ENCODE results near the gene SLC27A1. TPM values are rescaled to one million over a fixed set of nuclear protein-coding genes. Genes with fewer than 3 reads are reported as not detected.
A peak's percentile ranks its signal among the peaks of the same experiment; 100 is the strongest.

Gene SLC27A1
- total RNA-seq, 1 experiment from 2014 or later: 8.6 TPM

- Mint-ChIP-seq H3K4me1 (peaks cover 29% of the 10 kb centered on the region), H3K4me3 (no peak overlapping the region), H3K9me3 (no peaks in the 10 kb centered on the region), H3K36me3 (peaks cover 4% of the 10 kb centered on the region), H3K27ac (no peak overlapping the region), H3K27me3 (ENCODE audit: low read depth) (peaks cover 6% of the 10 kb centered on the region)
- DNase-seq (ENCODE audit: low spot score) (no peak), ATAC-seq (no peak)
- CTCF ChIA-PET: interaction anchor here (0.5 kb wide), 1 partner anchor 113 kb away, joined by 4 read pairs; no protein-coding TSS in a partner anchor
- POLR2A ChIA-PET: no interaction called here
- TF ChIP-seq CDX4 (CRISPR knock-in tag; IDR thresholded peaks at IDR 0.05; ENCODE audit: borderline replicate concordance) (no peak), USF2 (CRISPR knock-in tag; IDR thresholded peaks at IDR 0.05) (no peak), ZNF425 (CRISPR knock-in tag; conservative IDR thresholded peaks at IDR 0.05) (no peak), HMGA2 (CRISPR knock-in tag; IDR thresholded peaks at IDR 0.05) (no peak), TEAD1 (CRISPR knock-in tag; IDR thresholded peaks at IDR 0.05) (no peak), GABPB1 (CRISPR knock-in tag; IDR thresholded peaks at IDR 0.05) (no peak)
Observed at GRCh38 chr19:17421942-17422341, 48.4 kb upstream of the SLC27A1 start.

- Mint-ChIP-seq H3K4me3 (peak overlapping the region; percentile 26), H3K4me1 (peaks cover 26% of the 10 kb centered on the region), H3K36me3 (peaks cover 4% of the 10 kb centered on the region), H3K27ac (no peak overlapping the region), H3K9me3 (no peaks in the 10 kb centered on the region), H3K27me3 (ENCODE audit: low read depth) (no peaks in the 10 kb centered on the region)
- POLR2A ChIA-PET: interaction anchor here (0.7 kb wide), 1 partner anchor 72 kb away, joined by 3 read pairs; no protein-coding TSS in a partner anchor
- no peak for DNase-seq (ENCODE audit: low spot score)
- ATAC-seq: no peak
- CTCF ChIA-PET: interaction anchor here (0.7 to 1.6 kb wide), 4 partner anchors 21 to 32 kb away, joined by 3 to 12 read pairs (median 5); partner anchors contain the start of gene TMEM221
- TF ChIP-seq NFATC4 (CRISPR knock-in tag; IDR thresholded peaks at IDR 0.05): no peak
- TF ChIP-seq ZNF317 (CRISPR knock-in tag; IDR thresholded peaks at IDR 0.05; ENCODE audit: borderline replicate concordance, low read depth): no peak
- no peak for TF ChIP-seq FOXP1 (CRISPR knock-in tag; IDR thresholded peaks at IDR 0.05; ENCODE audit: borderline replicate concordance)
- TF ChIP-seq PREB (CRISPR knock-in tag; IDR thresholded peaks at IDR 0.05; ENCODE audit: borderline replicate concordance): no peak
- no peak for TF ChIP-seq FOXK1 (CRISPR knock-in tag; IDR thresholded peaks at IDR 0.05)
- TF ChIP-seq GRHL2 (CRISPR knock-in tag; IDR thresholded peaks at IDR 0.05; ENCODE audit: insufficient replicate concordance, severe bottlenecking): no peak
- no peak for TF ChIP-seq STAT6 (CRISPR knock-in tag; conservative IDR thresholded peaks at IDR 0.05; ENCODE audit: low read depth)
- no peak for TF ChIP-seq USF1 (CRISPR knock-in tag; IDR thresholded peaks at IDR 0.05)
- TF ChIP-seq SP1 (CRISPR knock-in tag; conservative IDR thresholded peaks at IDR 0.05): no peak
- TF ChIP-seq ZNF219 (CRISPR knock-in tag; IDR thresholded peaks at IDR 0.05; ENCODE audit: borderline replicate concordance): no peak
- no peak for TF ChIP-seq ESRRA (CRISPR knock-in tag; IDR thresholded peaks at IDR 0.05; ENCODE audit: borderline replicate concordance)
- TF ChIP-seq ZNF232 (CRISPR knock-in tag; IDR thresholded peaks at IDR 0.05): no peak
- TF ChIP-seq FOXJ3 (CRISPR knock-in tag; IDR thresholded peaks at IDR 0.05; ENCODE audit: borderline replicate concordance): no peak
- TF ChIP-seq ATF1 (CRISPR knock-in tag; IDR thresholded peaks at IDR 0.05): no peak
- no peak for TF ChIP-seq HMGA2 (CRISPR knock-in tag; IDR thresholded peaks at IDR 0.05)
- TF ChIP-seq PRRX2 (CRISPR knock-in tag; IDR thresholded peaks at IDR 0.05): no peak
- TF ChIP-seq MAX (CRISPR knock-in tag; IDR thresholded peaks at IDR 0.05): no peak
- no peak for TF ChIP-seq ATF3 (CRISPR knock-in tag; conservative IDR thresholded peaks at IDR 0.05)
Observed at GRCh38 chr19:17423429-17424208, 46.7 kb upstream of the SLC27A1 start.

All from WTC11 (cell line).